GM19467 (cell line): ENCODE data around the gene GSTP1.
A peak's percentile ranks its signal among the peaks of the same experiment; 100 is the strongest.
"Not testable (repeated sequence)": the region's sequence is repeated elsewhere in the genome, so short reads cannot be mapped to it uniquely, and the experiment has no call there.

ENCODE experiments used
- ATAC-seq: cut with Tn5 transposase; IDR thresholded peaks from one replicate; pipeline ENCODE4 v1.9.1; 2021; ENCODE audit warnings: mild to moderate bottlenecking, moderate library complexity; ENCODE audit not compliant: unreplicated experiment

Gene GSTP1

GRCh38 chr11:67613313-67613959, 29.8 kb downstream of the GSTP1 start:
- ATAC-seq, result no peak

GRCh38 chr11:67613960-67614715, 30.5 kb downstream of the GSTP1 start:
- ATAC-seq, result peak; percentile 52

GRCh38 chr11:67614730-67615714, 31.4 kb downstream of the GSTP1 start:
- no peak for ATAC-seq

- no peak for ATAC-seq
Measured at GRCh38 chr11:67615728-67616430, 32.3 kb downstream of the GSTP1 start.

- ATAC-seq, result no peak
Measured at GRCh38 chr11:67616431-67617242, 33.0 kb downstream of the GSTP1 start.

GRCh38 chr11:67617243-67617953, 33.8 kb downstream of the GSTP1 start:
- no peak for ATAC-seq

- ATAC-seq, result not testable (repeated sequence)
Measured at GRCh38 chr11:67618901-67619659, 35.5 kb downstream of the GSTP1 start.

GRCh38 chr11:67619683-67620618, 36.3 kb downstream of the GSTP1 start:
- ATAC-seq, result not testable (repeated sequence)

- ATAC-seq, result not testable (repeated sequence)
Measured at GRCh38 chr11:67620621-67621020, 37.0 kb downstream of the GSTP1 start.

GRCh38 chr11:67621928-67622327, 38.3 kb downstream of the GSTP1 start:
- ATAC-seq, result not testable (repeated sequence)

- ATAC-seq, result not testable (repeated sequence)
Measured at GRCh38 chr11:67622905-67623304, 39.3 kb downstream of the GSTP1 start.

GRCh38 chr11:67623795-67624194, 40.2 kb downstream of the GSTP1 start:
- ATAC-seq, result not testable (repeated sequence)

- not testable (repeated sequence) for ATAC-seq
Measured at GRCh38 chr11:67626131-67626833, 42.7 kb downstream of the GSTP1 start.

- ATAC-seq, result no peak
Measured at GRCh38 chr11:67626970-67627369, 43.4 kb downstream of the GSTP1 start.

- ATAC-seq, result no peak
Measured at GRCh38 chr11:67627441-67627811, 43.8 kb downstream of the GSTP1 start.

GRCh38 chr11:67627812-67628624, 44.4 kb downstream of the GSTP1 start:
- ATAC-seq, result no peak
